Ovary (tissue), 9 donors: Measurements from ENCODE around the gene RETREG3. TPM values are rescaled to one million over a fixed set of nuclear protein-coding genes. Genes with fewer than 3 reads are reported as not detected.
A peak's percentile ranks its signal among the peaks of the same experiment; 100 is the strongest.

Source experiments
- DNase-seq, 5 donors: peaks; one replicate each; pipeline ENCODE4 v3.0.0-alpha.2; 2019 to 2020
- H3K27ac ChIP-seq, 2 donors: fragments of 200-600 bp; one replicate each; pipeline versions ENCODE4 v1.5.1 to v1.8.0; 2019 to 2022
- H3K27me3 ChIP-seq: fragments of 200-600 bp; one replicate; pipeline ENCODE4 v1.8.0; 2022
- H3K36me3 ChIP-seq: fragments of 200-600 bp; sonication (generic); one replicate; pipeline ENCODE4 v1.5.1; 2019
- H3K4me1 ChIP-seq: one replicate; pipeline ENCODE4 v1.8.1; 2013; ENCODE audit warnings: mild to moderate bottlenecking, moderate library complexity; ENCODE audit not compliant: insufficient read depth
- H3K4me3 ChIP-seq: fragments of 200-600 bp; sonication (generic); one replicate; pipeline ENCODE4 v1.5.1; 2017
- H3K9me3 ChIP-seq, 2 donors: fragments of 200-600 bp in 1 of 2; sonication (generic) in 1 of 2; one replicate each; pipeline versions ENCODE4 v1.5.1 to v1.8.1; 2013 to 2019; ENCODE audit warnings: mild to moderate bottlenecking in 1 of 2, moderate library complexity in 1 of 2
- EP300 ChIP-seq: sonication (generic); formaldehyde crosslinking; IDR thresholded peaks from one replicate; pipeline ENCODE4 v1.6.1; 2017; ENCODE audit warnings: antibody characterized with exemption
- POLR2A ChIP-seq: fragments of 450-650 bp; IDR thresholded peaks from one replicate; pipeline ENCODE4 v1.6.1; 2017; ENCODE audit warnings: antibody characterized with exemption, mild to moderate bottlenecking, moderate library complexity
- WGBS, 3 donors: extraction: QIAGEN DNeasy Blood & Tissue Kit in 1 of 3; methylation state at CpG; one replicate each; pipeline versions ENCODE4 v1.1.5 to v1.1.7; 2013 to 2017; 5-methylcytosine and 5-hydroxymethylcytosine counted together
- intact Hi-C, 4 donors: fragments of 100-400 bp; cut with DNase I; formaldehyde crosslinking; loops; one replicate each; pipeline versions ENCODE4 v1.11.0 to v1.15.1; 2022 to 2023
- polyA plus RNA-seq, 2 donors: library from polyadenylated mRNA; stranded (reverse); fragments of 200-250 nt in 1 of 2; fragments of 350-450 nt in 1 of 2; fragmentation: Illumina TruSeq in 1 of 2; extraction: RNeasy Lipid Tissue Mini Kit (QIAGEN cat#74804) in 1 of 2; gene quantifications; one replicate each; pipeline ENCODE4 v1.2.3, GENCODE V29; 2013 to 2014
- total RNA-seq, 7 donors: library from RNA; depleted of rRNA in 2 of 7; stranded (reverse); fragments of >200 nt in 2 of 7; fragmentation: NEBNext Ultra II Directional in 3 of 7; extraction: Animal tissue kit (Norgen Biotek cat#: 25700) in 3 of 7; gene quantifications; one replicate each; pipeline versions ENCODE4 v1.1.0 to v1.2.4, GENCODE V29; 2016 to 2023
- TF ChIP-seq, protein P1 (sequence below), 3 donors: fragments of 450-650 bp in 2 of 3; fragments of 200-600 bp in 1 of 3; IDR thresholded peaks; one replicate each; pipeline versions ENCODE4 v1.5.1 to v1.8.0; 2016 to 2022; ENCODE audit warnings: antibody characterized with exemption in 3 of 3, mild to moderate bottlenecking in 1 of 3
- donor health status: DM: no; HTN: no; CAD: no; lungs with moderate emphysema.
- donor health status: DM: no; HTN: no; CAD: no.
- donor health status: Bipolar disorder and iron deficiency.
- donor health status: DM: yes; HTN: yes; CAD: no.
- donor health status: DM: no; HTN: no; CAD: no.
- donor health status: DM: yes; HTN: yes; CAD: no.

RETREG3 gene
- total and polyA plus RNA-seq, 9 donors = 25.8 to 63.0 (median 46.4) TPM

DNA sequence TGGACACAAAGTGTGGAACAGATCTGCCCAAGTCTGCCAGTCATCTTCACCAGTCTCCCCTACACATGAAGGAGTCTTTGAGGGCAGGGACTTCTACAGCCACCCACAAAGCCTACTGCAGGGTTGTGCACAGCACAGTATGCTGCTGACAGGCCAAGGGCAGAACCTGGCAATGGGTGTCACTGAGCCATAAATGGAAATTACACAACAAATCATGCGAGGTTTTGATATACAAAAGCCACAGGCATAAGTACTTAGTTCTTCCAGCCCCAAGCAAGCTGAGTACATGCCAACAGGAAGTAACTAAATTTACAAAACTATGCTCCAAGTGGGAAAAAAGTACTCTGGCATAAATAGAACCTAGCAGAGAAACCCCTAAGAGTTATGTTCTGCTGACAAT, 23.8 kb downstream of the RETREG3 start:
- Histone ChIP-seq H3K27me3 (no peaks in the 10 kb centered on the region), H3K4me1 (peaks cover 2% of the 10 kb centered on the region), H3K27ac (no peak overlapping the region), H3K9me3 (no peaks in the 10 kb centered on the region), H3K36me3 (no peaks in the 10 kb centered on the region), H3K4me3 (no peak overlapping the region)
- no peak for TF ChIP-seq EP300
- TF ChIP-seq POLR2A = no peak
- TF ChIP-seq, protein P1, sequence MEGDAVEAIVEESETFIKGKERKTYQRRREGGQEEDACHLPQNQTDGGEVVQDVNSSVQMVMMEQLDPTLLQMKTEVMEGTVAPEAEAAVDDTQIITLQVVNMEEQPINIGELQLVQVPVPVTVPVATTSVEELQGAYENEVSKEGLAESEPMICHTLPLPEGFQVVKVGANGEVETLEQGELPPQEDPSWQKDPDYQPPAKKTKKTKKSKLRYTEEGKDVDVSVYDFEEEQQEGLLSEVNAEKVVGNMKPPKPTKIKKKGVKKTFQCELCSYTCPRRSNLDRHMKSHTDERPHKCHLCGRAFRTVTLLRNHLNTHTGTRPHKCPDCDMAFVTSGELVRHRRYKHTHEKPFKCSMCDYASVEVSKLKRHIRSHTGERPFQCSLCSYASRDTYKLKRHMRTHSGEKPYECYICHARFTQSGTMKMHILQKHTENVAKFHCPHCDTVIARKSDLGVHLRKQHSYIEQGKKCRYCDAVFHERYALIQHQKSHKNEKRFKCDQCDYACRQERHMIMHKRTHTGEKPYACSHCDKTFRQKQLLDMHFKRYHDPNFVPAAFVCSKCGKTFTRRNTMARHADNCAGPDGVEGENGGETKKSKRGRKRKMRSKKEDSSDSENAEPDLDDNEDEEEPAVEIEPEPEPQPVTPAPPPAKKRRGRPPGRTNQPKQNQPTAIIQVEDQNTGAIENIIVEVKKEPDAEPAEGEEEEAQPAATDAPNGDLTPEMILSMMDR (IDR thresholded peaks at IDR 0.05) = no peak
- no peak for DNase-seq
- intact Hi-C loops = loop anchor here in 2 of 4 donors (10.0 kb wide), 2 partner anchors 179 to 239 kb away; partner anchors contain the start of genes BECN1 (in 1 of the 2) and RAMP2 (in 1 of the 2)
- 22 to 29% (median 25%) methylated on average over 1 of the region's 1 CpG for WGBS, 3 donors

- TF ChIP-seq POLR2A (no peak), EP300 (no peak)
- TF ChIP-seq, protein P1 (IDR thresholded peaks at IDR 0.05) = no peak
- Histone ChIP-seq H3K36me3 (no peaks in the 10 kb centered on the region), H3K9me3 (no peaks in the 10 kb centered on the region), H3K27ac (no peak overlapping the region), H3K27me3 (no peaks in the 10 kb centered on the region), H3K4me3 (no peak overlapping the region), H3K4me1 (peaks cover 2% of the 10 kb centered on the region)
- intact Hi-C loops = loop anchor here in 2 of 4 donors (5.0 to 10.0 kb wide), 3 partner anchors 177 to 240 kb away; partner anchors contain the start of genes RAMP2 (in 2 of the 2) and BECN1 (in 1 of the 2)
- DNase-seq = peak in 1 of 5 donors; percentile 19
- 76 to 87% (median 86%) methylated on average over 9 of the region's 9 CpGs for WGBS, 3 donors
Observed at GRCh38 chr17:42584880-42585279, 24.3 kb downstream of the RETREG3 start.

GRCh38 chr17:42581744-42582270, 27.4 kb downstream of the RETREG3 start:
- 85% methylated on average over 10 of the region's 10 CpGs for WGBS, 3 donors
- no peaks in the 10 kb centered on the region for H3K36me3 ChIP-seq
- peak in 1 of 5 donors; percentile 22 for DNase-seq
- intact Hi-C loops = loop anchor here in 2 of 4 donors (5.0 to 10.0 kb wide), 3 partner anchors 180 to 243 kb away; partner anchors contain the start of genes RAMP2 (in 2 of the 2) and BECN1 (in 1 of the 2)
- no peaks in the 10 kb centered on the region for H3K27me3 ChIP-seq
- H3K4me1 ChIP-seq = peaks cover 4% of the 10 kb centered on the region
- H3K9me3 ChIP-seq = no peaks in the 10 kb centered on the region
- no peak overlapping the region for H3K27ac ChIP-seq
- TF ChIP-seq POLR2A = no peak
- H3K4me3 ChIP-seq = no peak overlapping the region

DNA sequence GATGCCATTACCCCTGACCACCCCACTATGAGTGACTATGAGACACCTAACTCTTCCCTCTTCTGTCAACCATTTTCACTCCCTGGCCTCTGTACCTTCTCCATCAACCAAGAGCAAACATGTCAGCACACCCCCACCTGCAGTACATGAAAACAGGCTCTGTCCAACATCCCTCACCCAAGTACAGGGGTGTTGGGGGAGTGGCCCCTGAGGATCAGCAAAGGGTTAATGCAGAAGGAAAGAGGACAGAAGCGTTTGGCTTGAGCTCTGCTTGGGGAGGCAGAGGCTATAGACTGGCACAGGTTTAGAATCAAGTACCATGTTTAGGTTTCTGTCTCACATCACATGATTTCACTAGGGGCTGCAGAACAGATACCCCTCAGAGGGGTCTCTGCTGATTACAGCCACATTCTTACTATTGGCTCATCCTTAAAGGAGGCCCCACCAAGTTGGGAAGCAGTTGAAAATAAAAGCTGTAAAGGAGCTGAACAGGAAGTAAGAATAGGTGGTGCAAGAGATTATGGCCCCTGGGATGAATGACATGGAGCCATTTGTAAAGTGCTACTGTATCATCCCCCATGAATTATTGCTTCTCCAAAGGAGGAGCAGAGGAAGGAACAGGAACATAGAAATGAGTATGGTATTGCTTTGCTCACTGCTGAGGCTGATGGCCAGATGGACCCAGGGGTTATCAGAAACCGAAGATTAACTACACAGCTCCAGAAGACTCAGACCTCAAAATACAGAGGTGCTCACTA, 29.2 kb downstream of the RETREG3 start:
- Histone ChIP-seq H3K9me3 (no peaks in the 10 kb centered on the region), H3K4me1 (peaks cover 4% of the 10 kb centered on the region), H3K4me3 (no peak overlapping the region), H3K27me3 (no peaks in the 10 kb centered on the region), H3K36me3 (no peaks in the 10 kb centered on the region), H3K27ac (no peak overlapping the region)
- intact Hi-C loops = loop anchor here in 2 of 4 donors (2.0 to 10.0 kb wide), 6 partner anchors 99 to 608 kb away; partner anchors contain the start of genes RAMP2 (in 2 of the 2), BECN1 (in 1 of the 2), CCR10 (in 1 of the 2) and CNTNAP1 (in 1 of the 2)
- WGBS, 3 donors = 21 to 51% (median 34%) methylated on average over 2 of the region's 2 CpGs
- TF ChIP-seq, protein P1 (IDR thresholded peaks at IDR 0.05) = no peak
- no peak for TF ChIP-seq POLR2A
- TF ChIP-seq EP300 = no peak
- DNase-seq = peak in 1 of 5 donors; percentile 9
